AG04450 (cell line): ENCODE data around the gene SPINK2. TPM values are rescaled to one million over a fixed set of nuclear protein-coding genes. Genes with fewer than 3 reads are reported as not detected.

ENCODE experiments used
- CTCF ChIA-PET: fragments of 300-600, 350-600 bp; formaldehyde crosslinking; extraction: SDS; loops from one replicate; lab custom pipeline; 2022; ENCODE audit warnings: antibody characterized with exemption, inconsistent platforms; lab: Charles Lee
- POLR2A ChIA-PET: fragments of 350-600 bp; formaldehyde crosslinking; extraction: SDS; loops from one replicate; lab custom pipeline; 2021; ENCODE audit warnings: antibody characterized with exemption, inconsistent platforms; lab: Yijun Ruan, JAX
- DNase-seq: peaks from one replicate; pipeline ENCODE4 v3.0.0-alpha.2; 2011; ENCODE audit warnings: low read depth, low spot score
- H3K27ac ChIP-seq: one replicate; pipeline ENCODE4 v1.5.1; 2012; ENCODE audit warnings: low read depth, low read length, control low read depth
- H3K27me3 ChIP-seq: one replicate; pipeline ENCODE4 v1.6.0; 2012; ENCODE audit warnings: low read length; ENCODE audit not compliant: control insufficient read depth, insufficient read depth
- H3K4me3 ChIP-seq: 2 replicates; pipeline ENCODE4 v1.5.1; 2011; ENCODE audit warnings: mild to moderate bottlenecking, low read depth, low read length, control low read depth
- H3K9me3 ChIP-seq: 2 replicates; pipeline ENCODE4 v1.5.1; 2012; ENCODE audit warnings: low read length; ENCODE audit not compliant: control insufficient read depth, insufficient read depth
- CTCF ChIP-seq: IDR thresholded peaks from 2 replicates; pipeline ENCODE4 v1.5.1; 2011; ENCODE audit warnings: low read depth, low read length, control low read depth, inconsistent platforms
- polyA plus RNA-seq: library from polyadenylated mRNA; depleted of rRNA; stranded (reverse); fragments of >200 nt; gene quantifications from 2 replicates; pipeline ENCODE4 v1.2.3, GENCODE V29; 2011

The SPINK2 gene
- polyA plus RNA-seq, 1 experiment = not detected

DNA sequence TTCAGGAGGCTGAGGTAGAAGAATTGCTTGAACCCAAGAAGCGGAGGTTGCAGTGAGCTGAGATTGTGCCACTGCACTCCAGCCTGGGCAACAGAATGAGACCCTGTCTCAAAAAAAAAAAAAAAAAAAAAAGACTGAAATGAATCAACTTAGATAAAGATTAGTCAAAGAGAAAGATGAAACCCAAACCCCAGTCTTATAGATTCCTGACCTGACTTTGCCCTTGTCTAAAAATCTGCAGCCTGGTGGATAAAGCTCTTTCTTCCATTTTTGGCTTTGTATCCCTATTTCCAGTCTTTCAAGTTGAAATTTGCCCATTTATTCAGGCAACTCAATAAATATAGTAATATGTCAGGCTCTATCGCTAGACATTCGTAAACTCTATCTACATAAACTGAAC lies 39.3 kb upstream of the SPINK2 start:
- H3K9me3 ChIP-seq = no peaks in the 10 kb centered on the region
- no peak overlapping the region for H3K4me3 ChIP-seq
- no peak for DNase-seq
- peaks cover 6% of the 10 kb centered on the region for H3K27me3 ChIP-seq
- H3K27ac ChIP-seq = no peak overlapping the region
- no peak for TF ChIP-seq CTCF
- ChIA-PET POLR2A (interaction anchor here (1.1 kb wide), 1 partner anchor 10 kb away, joined by 3 read pairs; no protein-coding TSS in a partner anchor), CTCF (interaction anchor here (0.6 to 0.7 kb wide), 3 partner anchors 34 to 285 kb away, joined by 3 to 10 read pairs (median 5); partner anchors contain the start of gene REST)

DNA sequence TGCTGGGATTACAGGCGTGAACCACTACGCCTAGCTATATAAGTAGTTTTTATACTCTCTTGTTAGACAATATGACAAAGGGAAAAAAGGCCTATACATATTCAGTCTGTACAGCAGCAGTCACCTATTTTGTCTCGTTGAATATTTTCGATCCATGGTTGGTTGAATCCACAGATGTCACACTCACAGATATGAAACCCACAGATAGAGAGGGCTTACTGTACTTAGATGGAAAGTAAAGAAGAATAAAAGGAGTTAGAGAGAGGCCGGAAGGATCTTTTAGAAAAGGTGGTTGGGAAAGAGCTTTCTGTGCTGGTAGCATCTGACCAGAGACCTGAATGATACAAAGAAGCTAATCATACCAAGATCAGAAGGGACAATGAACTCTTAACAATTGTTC lies 38.3 kb upstream of the SPINK2 start:
- no peak for DNase-seq
- CTCF ChIA-PET = no interaction called here
- Histone ChIP-seq H3K27me3 (peaks cover 6% of the 10 kb centered on the region), H3K27ac (no peak overlapping the region), H3K9me3 (no peaks in the 10 kb centered on the region), H3K4me3 (no peak overlapping the region)
- no peak for TF ChIP-seq CTCF
- POLR2A ChIA-PET = no interaction called here

DNA sequence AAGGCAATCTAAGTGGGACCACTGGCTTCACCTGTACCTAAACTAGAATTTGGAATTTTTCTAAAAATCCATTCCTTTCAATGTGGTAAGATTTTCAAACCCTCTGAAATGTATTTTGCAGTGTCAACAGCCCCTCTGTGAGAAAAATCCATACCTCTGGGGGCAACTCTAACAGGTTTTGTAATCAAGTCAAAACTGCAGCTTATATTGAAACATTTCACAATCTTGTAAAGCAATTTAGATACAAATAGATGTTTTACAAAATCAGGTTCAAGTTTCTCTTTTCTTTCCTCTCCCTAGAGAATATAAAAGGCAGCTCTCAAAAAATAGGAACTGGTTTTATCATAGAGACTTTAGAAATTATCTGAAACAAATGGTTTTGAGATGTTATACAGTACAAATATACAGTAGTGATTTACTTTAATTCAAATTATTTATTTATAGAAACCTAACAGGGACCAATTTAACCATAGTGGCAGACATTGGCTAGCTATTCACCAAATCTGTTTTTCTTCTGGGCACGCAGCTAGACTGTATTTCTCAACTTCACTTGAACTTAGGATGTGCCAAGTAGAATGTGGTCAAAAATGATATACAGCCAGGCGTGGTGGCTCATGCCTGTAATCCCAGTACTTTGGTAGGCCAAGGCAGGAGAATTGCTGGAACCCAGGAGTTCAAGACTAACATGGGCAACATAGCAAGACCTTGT lies 36.3 kb upstream of the SPINK2 start:
- no peaks in the 10 kb centered on the region for H3K9me3 ChIP-seq
- H3K27me3 ChIP-seq = peaks cover 6% of the 10 kb centered on the region
- no peak overlapping the region for H3K4me3 ChIP-seq
- ChIA-PET POLR2A (interaction anchor here (0.6 kb wide), 1 partner anchor 13 kb away, joined by 3 read pairs; no protein-coding TSS in a partner anchor), CTCF (interaction anchor here (1.1 kb wide), 1 partner anchor 21 kb away, joined by 3 read pairs; no protein-coding TSS in a partner anchor)
- H3K27ac ChIP-seq = no peak overlapping the region
- no peak for DNase-seq
- TF ChIP-seq CTCF = no peak

DNA sequence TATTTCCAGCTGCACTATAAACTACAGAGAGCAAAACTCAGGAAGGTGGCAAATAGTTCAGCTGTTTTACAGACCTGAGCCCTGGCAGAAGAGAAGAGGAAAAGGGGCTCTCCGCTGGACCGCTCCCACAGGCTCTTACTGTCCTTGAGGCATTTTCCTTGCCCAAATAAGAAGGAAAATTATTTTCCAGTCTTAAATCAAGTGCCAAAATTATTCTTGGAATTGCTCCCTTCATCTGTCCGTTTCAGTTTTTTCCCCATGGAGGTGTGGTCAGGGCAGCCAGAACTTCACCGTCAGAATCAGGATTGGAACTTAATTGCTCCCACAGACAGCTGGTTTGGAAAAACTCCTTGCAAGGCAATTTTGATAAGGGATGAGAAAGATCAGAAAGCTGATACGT lies 35.2 kb upstream of the SPINK2 start:
- POLR2A ChIA-PET = no interaction called here
- H3K27ac ChIP-seq = no peak overlapping the region
- H3K9me3 ChIP-seq = no peaks in the 10 kb centered on the region
- TF ChIP-seq CTCF = no peak
- CTCF ChIA-PET = no interaction called here
- peaks cover 6% of the 10 kb centered on the region for H3K27me3 ChIP-seq
- DNase-seq = no peak
- H3K4me3 ChIP-seq = no peak overlapping the region

DNA sequence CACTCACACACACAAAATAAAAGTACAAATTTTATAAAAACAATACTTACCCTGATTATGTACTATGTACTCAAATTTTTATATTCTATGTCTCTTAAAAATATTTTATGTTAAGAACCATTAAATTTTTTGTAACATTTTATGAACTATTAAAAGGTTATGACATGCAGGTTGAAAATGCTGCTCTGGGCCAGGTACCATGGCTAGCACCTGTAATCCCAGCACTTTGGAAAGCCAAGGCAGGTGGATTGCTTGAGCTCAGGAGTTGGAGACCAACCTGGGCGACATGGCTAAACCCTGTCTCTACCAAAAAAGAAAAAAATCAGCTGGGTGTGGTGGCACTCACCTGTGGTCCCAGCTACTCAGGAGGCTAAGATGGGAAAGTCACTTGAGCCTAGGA lies 29.4 kb upstream of the SPINK2 start:
- POLR2A ChIA-PET = no interaction called here
- CTCF ChIA-PET = no interaction called here

More for the DNA sequence above, 29.4 kb upstream of the SPINK2 start:
- no peak overlapping the region for H3K4me3 ChIP-seq
- H3K27me3 ChIP-seq = no peaks in the 10 kb centered on the region
- H3K9me3 ChIP-seq = no peaks in the 10 kb centered on the region
- no peak overlapping the region for H3K27ac ChIP-seq
- DNase-seq = no peak
- no peak for TF ChIP-seq CTCF
